RWPE2 (cell line): ENCODE measurements around the gene LAMC1.

Source experiments
- ATAC-seq: fragments of 200-7000 bp; cut with Tn5 transposase; 3 replicates; pipeline ENCODE4 v1.9.1; 2021; ENCODE audit warnings: low read depth
- DNase-seq: peaks from one replicate; pipeline ENCODE4 v3.0.0-alpha.2; 2020; ENCODE audit warnings: low spot score
- H3K27ac ChIP-seq: fragments of 450-650 bp; 2 replicates; pipeline ENCODE4 v1.5.1; 2017; ENCODE audit warnings: mild to moderate bottlenecking; ENCODE audit not compliant: poor library complexity, severe bottlenecking
- H3K27me3 ChIP-seq: fragments of 250-450 bp; sonication (Bioruptor Pico); 2 replicates; pipeline ENCODE4 v1.5.1; 2021; ENCODE audit warnings: mild to moderate bottlenecking, moderate library complexity; ENCODE audit not compliant: insufficient read depth, poor library complexity, severe bottlenecking
- H3K36me3 ChIP-seq: fragments of 250-450 bp; sonication (Bioruptor Pico); 2 replicates; pipeline ENCODE4 v1.5.1; 2020; ENCODE audit warnings: low read depth, mild to moderate bottlenecking, moderate library complexity
- H3K4me1 ChIP-seq: fragments of 250-450 bp; sonication (Bioruptor Pico); 2 replicates; pipeline ENCODE4 v1.5.1; 2021; ENCODE audit warnings: mild to moderate bottlenecking, moderate library complexity; ENCODE audit not compliant: insufficient read depth, poor library complexity, severe bottlenecking
- H3K4me3 ChIP-seq: fragments of 250-450 bp; sonication (Bioruptor Pico); 2 replicates; pipeline ENCODE4 v1.5.1; 2021; ENCODE audit warnings: mild to moderate bottlenecking, moderate library complexity; ENCODE audit not compliant: severe bottlenecking
- H3K9me3 ChIP-seq: fragments of 250-450 bp; sonication (Bioruptor Pico); 2 replicates; pipeline ENCODE4 v1.5.1; 2021; ENCODE audit warnings: mild to moderate bottlenecking, moderate library complexity; ENCODE audit not compliant: severe bottlenecking
- TF ChIP-seq, protein P1 (sequence below): fragments of 450-650 bp; IDR thresholded peaks from one replicate; pipeline ENCODE4 v1.5.1; 2017; ENCODE audit warnings: mild to moderate bottlenecking, moderate library complexity; ENCODE audit not compliant: poor library complexity, severe bottlenecking

The LAMC1 gene

GRCh38 chr1:183002797-183003196 is 20.4 kb upstream of the LAMC1 start:
- no peak for ATAC-seq
- H3K4me3 ChIP-seq, result no peak overlapping the region
- no peaks in the 10 kb centered on the region for H3K27me3 ChIP-seq
- H3K36me3 ChIP-seq, result no peaks in the 10 kb centered on the region
- TF ChIP-seq, protein P1, sequence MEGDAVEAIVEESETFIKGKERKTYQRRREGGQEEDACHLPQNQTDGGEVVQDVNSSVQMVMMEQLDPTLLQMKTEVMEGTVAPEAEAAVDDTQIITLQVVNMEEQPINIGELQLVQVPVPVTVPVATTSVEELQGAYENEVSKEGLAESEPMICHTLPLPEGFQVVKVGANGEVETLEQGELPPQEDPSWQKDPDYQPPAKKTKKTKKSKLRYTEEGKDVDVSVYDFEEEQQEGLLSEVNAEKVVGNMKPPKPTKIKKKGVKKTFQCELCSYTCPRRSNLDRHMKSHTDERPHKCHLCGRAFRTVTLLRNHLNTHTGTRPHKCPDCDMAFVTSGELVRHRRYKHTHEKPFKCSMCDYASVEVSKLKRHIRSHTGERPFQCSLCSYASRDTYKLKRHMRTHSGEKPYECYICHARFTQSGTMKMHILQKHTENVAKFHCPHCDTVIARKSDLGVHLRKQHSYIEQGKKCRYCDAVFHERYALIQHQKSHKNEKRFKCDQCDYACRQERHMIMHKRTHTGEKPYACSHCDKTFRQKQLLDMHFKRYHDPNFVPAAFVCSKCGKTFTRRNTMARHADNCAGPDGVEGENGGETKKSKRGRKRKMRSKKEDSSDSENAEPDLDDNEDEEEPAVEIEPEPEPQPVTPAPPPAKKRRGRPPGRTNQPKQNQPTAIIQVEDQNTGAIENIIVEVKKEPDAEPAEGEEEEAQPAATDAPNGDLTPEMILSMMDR, result no peak
- H3K4me1 ChIP-seq, result peaks cover 12% of the 10 kb centered on the region
- no peaks in the 10 kb centered on the region for H3K9me3 ChIP-seq
- no peak for DNase-seq
- no peak overlapping the region for H3K27ac ChIP-seq

- H3K27me3 ChIP-seq, result no peaks in the 10 kb centered on the region
- TF ChIP-seq, protein P1, result no peak
- DNase-seq, result no peak
- no peaks in the 10 kb centered on the region for H3K36me3 ChIP-seq
- H3K27ac ChIP-seq, result no peak overlapping the region
- H3K4me3 ChIP-seq, result no peak overlapping the region
- no peaks in the 10 kb centered on the region for H3K9me3 ChIP-seq
- H3K4me1 ChIP-seq, result peaks cover 12% of the 10 kb centered on the region
- ATAC-seq, result no peak
Measured at GRCh38 chr1:183003203-183003602, 20.0 kb upstream of the LAMC1 start.

GRCh38 chr1:183004141-183004540 is 19.1 kb upstream of the LAMC1 start:
- Histone ChIP-seq H3K36me3 (no peaks in the 10 kb centered on the region), H3K27me3 (no peaks in the 10 kb centered on the region), H3K9me3 (no peaks in the 10 kb centered on the region), H3K4me3 (no peak overlapping the region), H3K27ac (no peak overlapping the region), H3K4me1 (peaks cover 12% of the 10 kb centered on the region)
- DNase-seq (no peak), ATAC-seq (no peak)
- TF ChIP-seq, protein P1, result no peak

- ATAC-seq, result no peak
Measured at GRCh38 chr1:183011859-183012258, 11.4 kb upstream of the LAMC1 start.

GRCh38 chr1:183012301-183012994 is 10.8 kb upstream of the LAMC1 start:
- no peaks in the 10 kb centered on the region for H3K27me3 ChIP-seq
- H3K27ac ChIP-seq, result no peak overlapping the region
- ATAC-seq, result no peak
- H3K4me3 ChIP-seq, result no peak overlapping the region
- peaks cover 3% of the 10 kb centered on the region for H3K9me3 ChIP-seq
- TF ChIP-seq, protein P1, result no peak
- no peak for DNase-seq
- no peaks in the 10 kb centered on the region for H3K36me3 ChIP-seq
- H3K4me1 ChIP-seq, result no peaks in the 10 kb centered on the region

More at GRCh38 chr1:183011859-183012258, 11.4 kb upstream of the LAMC1 start:
- peaks cover 3% of the 10 kb centered on the region for H3K9me3 ChIP-seq
- no peaks in the 10 kb centered on the region for H3K36me3 ChIP-seq
- TF ChIP-seq, protein P1, result no peak
- DNase-seq, result no peak
- H3K4me1 ChIP-seq, result no peaks in the 10 kb centered on the region
- no peak overlapping the region for H3K4me3 ChIP-seq
- H3K27ac ChIP-seq, result no peak overlapping the region
- no peaks in the 10 kb centered on the region for H3K27me3 ChIP-seq
